Measurements from ENCODE around the gene GPC3.

GRCh38 chrX:133674726-133675470 lies 310.5 kb downstream of the GPC3 start:
- TF ChIP-seq POLR2A (IDR thresholded peaks at IDR 0.05; ENCODE audit: low read depth, low read length) (no peak), POLR2AphosphoS5 (IDR thresholded peaks at IDR 0.05; ENCODE audit: low read depth, low read length) (no peak), TAF1 (IDR thresholded peaks at IDR 0.05; ENCODE audit: borderline replicate concordance, low read depth, low read length) (no peak)
